ENCODE results near the gene TRIM3.

DNA sequence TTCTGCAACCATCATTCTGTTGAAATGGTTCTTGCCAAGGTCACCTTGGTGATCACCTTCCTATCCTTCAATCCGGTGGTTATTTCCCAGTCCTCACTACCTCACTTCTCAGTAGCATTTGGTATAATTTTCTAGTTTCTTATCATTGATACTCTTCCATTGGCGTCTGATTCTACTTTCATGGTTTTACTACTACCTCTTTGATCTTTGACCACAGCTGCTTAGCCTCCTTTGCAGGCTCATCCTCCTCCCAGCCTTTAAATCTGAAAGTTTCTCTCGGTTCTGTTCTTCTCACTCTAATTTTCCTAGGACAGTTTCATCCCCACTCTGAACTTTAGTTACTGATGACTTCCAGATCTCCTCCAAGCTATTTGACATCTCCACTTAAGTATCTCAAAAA, 12.5 kb upstream of the TRIM3 start:
- TF ChIP-seq, protein P1, sequence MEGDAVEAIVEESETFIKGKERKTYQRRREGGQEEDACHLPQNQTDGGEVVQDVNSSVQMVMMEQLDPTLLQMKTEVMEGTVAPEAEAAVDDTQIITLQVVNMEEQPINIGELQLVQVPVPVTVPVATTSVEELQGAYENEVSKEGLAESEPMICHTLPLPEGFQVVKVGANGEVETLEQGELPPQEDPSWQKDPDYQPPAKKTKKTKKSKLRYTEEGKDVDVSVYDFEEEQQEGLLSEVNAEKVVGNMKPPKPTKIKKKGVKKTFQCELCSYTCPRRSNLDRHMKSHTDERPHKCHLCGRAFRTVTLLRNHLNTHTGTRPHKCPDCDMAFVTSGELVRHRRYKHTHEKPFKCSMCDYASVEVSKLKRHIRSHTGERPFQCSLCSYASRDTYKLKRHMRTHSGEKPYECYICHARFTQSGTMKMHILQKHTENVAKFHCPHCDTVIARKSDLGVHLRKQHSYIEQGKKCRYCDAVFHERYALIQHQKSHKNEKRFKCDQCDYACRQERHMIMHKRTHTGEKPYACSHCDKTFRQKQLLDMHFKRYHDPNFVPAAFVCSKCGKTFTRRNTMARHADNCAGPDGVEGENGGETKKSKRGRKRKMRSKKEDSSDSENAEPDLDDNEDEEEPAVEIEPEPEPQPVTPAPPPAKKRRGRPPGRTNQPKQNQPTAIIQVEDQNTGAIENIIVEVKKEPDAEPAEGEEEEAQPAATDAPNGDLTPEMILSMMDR (IDR thresholded peaks at IDR 0.05) = no peak
- no peak for TF ChIP-seq POLR2A (IDR thresholded peaks at IDR 0.05)
